B cell (primary cell): ENCODE data around the gene CAPN5. TPM values are rescaled to one million over a fixed set of nuclear protein-coding genes. Genes with fewer than 3 reads are reported as not detected.

Source experiments
- ATAC-seq: fragments of 200-7000 bp; cut with Tn5 transposase; one replicate; pipeline ENCODE4 v1.10.0; 2021; ENCODE audit warnings: low read depth, mild to moderate bottlenecking, moderate number of reproducible peaks, moderate library complexity
- CTCF ChIA-PET: fragments of 350-600 bp; sonication (Branson Sonifier 250); formaldehyde crosslinking; loops from one replicate; lab custom pipeline; 2021; ENCODE audit warnings: antibody characterized with exemption, inconsistent platforms; lab: Charles Lee
- POLR2A ChIA-PET: fragments of 350-600 bp; sonication (Branson Sonifier 250); formaldehyde crosslinking; loops from one replicate; lab custom pipeline; 2021; ENCODE audit warnings: antibody characterized with exemption; lab: Charles Lee
- DNase-seq: peaks from one replicate; pipeline ENCODE4 v3.0.0; 2013
- H2AFZ ChIP-seq: 2 replicates; pipeline ENCODE4 v1.6.1; 2012; ENCODE audit warnings: mild to moderate bottlenecking, low read depth, low read length; ENCODE audit not compliant: insufficient read depth, poor library complexity, severe bottlenecking
- H3K27ac ChIP-seq, 2 donors: 1 replicate in 1 of 2; 2 replicates in 1 of 2; pipeline ENCODE4 v1.5.1; 2012 to 2013; ENCODE audit warnings: low read length in 2 of 2, mild to moderate bottlenecking in 2 of 2, moderate library complexity in 1 of 2
- H3K27me3 ChIP-seq, 4 experiments: fragments of 200-600 bp in 1 of 4; sonication (generic) in 1 of 4; replicated peaks in 1 of 4; 1 replicate in 2 of 4; 2 replicates in 2 of 4; pipeline versions ENCODE4 v1.6.1 to v1.7.0; 2013 to 2016; ENCODE audit warnings: low read length in 3 of 4, mild to moderate bottlenecking in 2 of 4, mixed read lengths in 1 of 4, moderate library complexity in 1 of 4; ENCODE audit not compliant: insufficient read depth in 4 of 4, control insufficient read depth in 3 of 4; ENCODE audit errors: control extremely low read depth in 1 of 4
- H3K36me3 ChIP-seq, 2 experiments: replicated peaks in 1 of 2; 1 replicate in 1 of 2; 2 replicates in 1 of 2; pipeline versions ENCODE4 v1.6.1 to v1.7.1; 2013; ENCODE audit warnings: low read length in 1 of 2; ENCODE audit not compliant: insufficient read depth in 2 of 2, control insufficient read depth in 1 of 2; ENCODE audit errors: control extremely low read depth in 1 of 2, extremely low read depth in 1 of 2
- H3K4me1 ChIP-seq, 2 donors: fragments of 200-600 bp in 1 of 2; sonication (generic) in 1 of 2; 1 replicate in 1 of 2; 2 replicates in 1 of 2; pipeline versions ENCODE4 v1.5.1 to v1.6.1; 2013 to 2017; ENCODE audit warnings: low read length in 2 of 2; ENCODE audit not compliant: control insufficient read depth in 2 of 2, insufficient read depth in 2 of 2
- H3K4me2 ChIP-seq: replicated peaks from 2 replicates; pipeline ENCODE3; 2012; ENCODE audit warnings: mild to moderate bottlenecking, low read depth, low read length; ENCODE audit not compliant: poor library complexity, severe bottlenecking
- H3K4me3 ChIP-seq, 5 experiments: fragments of 200-600 bp in 1 of 5; sonication (generic) in 1 of 5; 1 replicate in 3 of 5; 2 replicates in 2 of 5; pipeline versions ENCODE4 v1.5.1 to v1.7.0; 2011 to 2016; ENCODE audit warnings: low read length in 4 of 5, mild to moderate bottlenecking in 4 of 5, low read depth in 2 of 5, control low read depth in 1 of 5, moderate library complexity in 1 of 5; ENCODE audit not compliant: insufficient read depth in 1 of 5; ENCODE audit errors: control extremely low read depth in 1 of 5, extremely low read depth in 1 of 5
- H3K79me2 ChIP-seq: fragments of 200-600 bp; sonication (generic); one replicate; pipeline ENCODE4 v1.6.0; 2016; ENCODE audit warnings: low read length; ENCODE audit not compliant: control insufficient read depth, insufficient read depth
- H3K9ac ChIP-seq: fragments of 200-600 bp; sonication (generic); 2 replicates; pipeline ENCODE4 v1.6.1; 2017; ENCODE audit warnings: mild to moderate bottlenecking, low read length, moderate library complexity
- H3K9me3 ChIP-seq, 3 donors: one replicate each; pipeline versions ENCODE4 v1.6.1 to v1.7.1; 2013; ENCODE audit warnings: low read length in 2 of 3; ENCODE audit not compliant: control insufficient read depth in 2 of 3, insufficient read depth in 1 of 3; ENCODE audit errors: control extremely low read depth in 1 of 3
- H4K20me1 ChIP-seq: 2 replicates; pipeline ENCODE4 v1.6.0; 2012; ENCODE audit warnings: mild to moderate bottlenecking, low read length; ENCODE audit not compliant: insufficient read depth, control insufficient read depth, poor library complexity, severe bottlenecking
- H3K27ac Mint-ChIP-seq: one replicate; pipeline ENCODE4 v1.8.0; 2021; ENCODE audit warnings: mixed read lengths
- H3K27me3 Mint-ChIP-seq: one replicate; pipeline ENCODE4 v1.8.0; 2021; ENCODE audit warnings: mixed read lengths
- H3K4me1 Mint-ChIP-seq: one replicate; pipeline ENCODE4 v1.8.0; 2021; ENCODE audit warnings: mixed read lengths
- H3K4me3 Mint-ChIP-seq: one replicate; pipeline ENCODE4 v1.8.0; 2021; ENCODE audit warnings: mixed read lengths
- H3K9me3 Mint-ChIP-seq: one replicate; pipeline ENCODE4 v1.8.0; 2022; ENCODE audit warnings: mixed read lengths; ENCODE audit not compliant: insufficient read depth
- EZH2 ChIP-seq: IDR thresholded peaks from 2 replicates; pipeline ENCODE4 v1.6.1; 2012; ENCODE audit warnings: borderline replicate concordance, low read depth, mild to moderate bottlenecking, moderate library complexity, low read length; ENCODE audit not compliant: insufficient read depth, poor library complexity, severe bottlenecking
- WGBS: methylation state at CpG from one replicate; pipeline ENCODE4 v1.1.5; 2013; ENCODE audit warnings: missing lambda C conversion rate; ENCODE audit not compliant: insufficient coverage; 5-methylcytosine and 5-hydroxymethylcytosine counted together
- intact Hi-C: fragments of 100-400 bp; cut with micrococcal nuclease; formaldehyde crosslinking; loops from one replicate; pipeline ENCODE4 v1.10.0; 2022
- polyA plus RNA-seq: library from polyadenylated mRNA; depleted of rRNA; stranded (reverse); fragments of >200 nt; gene quantifications from 2 replicates; pipeline ENCODE4 v1.2.3, GENCODE V29; 2012
- total RNA-seq, 2 donors: library from RNA; stranded (reverse); fragments of 120-200 nt in 1 of 2; gene quantifications; 1 replicate in 1 of 2; 2 replicates in 1 of 2; pipeline versions ENCODE4 v1.2.3 to v1.2.4, GENCODE V29; 2013 to 2022
- TF ChIP-seq, protein P1 (sequence below): fragments of 200-600 bp; IDR thresholded peaks from one replicate; pipeline ENCODE4 v1.8.0; 2022; ENCODE audit warnings: antibody characterized with exemption, mild to moderate bottlenecking

Gene CAPN5
- total and polyA plus RNA-seq, 2 donors (not counting 1 experiment from before 2014, with no cell fraction given) = 0.74 to 0.78 TPM

DNA sequence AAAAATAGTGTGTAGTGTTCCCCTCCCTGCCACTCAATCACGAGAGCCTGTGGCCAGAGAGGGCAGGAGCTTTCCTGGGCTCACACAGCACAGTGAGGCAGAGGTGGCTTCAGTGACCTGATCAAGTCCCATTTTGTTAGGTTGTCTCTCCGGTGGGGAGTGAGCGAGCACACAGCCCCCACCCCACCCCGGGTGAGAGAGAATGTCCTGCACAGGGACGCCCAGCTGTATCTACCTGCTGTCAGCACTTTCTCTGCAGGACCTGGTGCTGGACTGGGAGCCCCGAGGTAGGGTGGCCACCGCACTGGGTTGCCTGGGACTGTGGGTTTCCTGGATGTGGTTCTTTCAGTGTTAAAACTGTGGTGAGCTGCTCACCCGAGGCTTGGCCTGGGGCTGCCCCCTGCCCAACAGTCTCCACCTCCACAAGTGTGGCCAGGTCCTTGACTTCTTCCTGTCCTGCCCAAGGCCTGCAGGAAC, 6.1 kb downstream of the CAPN5 start:
- WGBS = 68% methylated on average over 7 of the region's 8 CpGs
- ChIA-PET POLR2A (no interaction called here), CTCF (no interaction called here)
- H4K20me1 ChIP-seq = no peaks in the 10 kb centered on the region
- H2AFZ ChIP-seq = no peak overlapping the region
- ATAC-seq = no peak
- Mint-ChIP-seq H3K4me1 (peaks cover 5% of the 10 kb centered on the region), H3K27ac (no peak overlapping the region), H3K27me3 (peaks cover 7% of the 10 kb centered on the region), H3K9me3 (no peaks in the 10 kb centered on the region), H3K4me3 (no peak overlapping the region)
- H3K9me3 ChIP-seq = no peaks in the 10 kb centered on the region
- intact Hi-C loops = no loop called here
- H3K4me1 ChIP-seq = peaks cover 0 to 6% of the 10 kb centered on the region in 2 donors
- no peak overlapping the region for H3K4me3 ChIP-seq
- no peak for DNase-seq
- H3K36me3 ChIP-seq = no peaks in the 10 kb centered on the region
- H3K79me2 ChIP-seq = no peaks in the 10 kb centered on the region
- no peak overlapping the region for H3K9ac ChIP-seq
- no peak overlapping the region for H3K4me2 ChIP-seq
- no peaks in the 10 kb centered on the region for H3K27me3 ChIP-seq
- TF ChIP-seq, protein P1, sequence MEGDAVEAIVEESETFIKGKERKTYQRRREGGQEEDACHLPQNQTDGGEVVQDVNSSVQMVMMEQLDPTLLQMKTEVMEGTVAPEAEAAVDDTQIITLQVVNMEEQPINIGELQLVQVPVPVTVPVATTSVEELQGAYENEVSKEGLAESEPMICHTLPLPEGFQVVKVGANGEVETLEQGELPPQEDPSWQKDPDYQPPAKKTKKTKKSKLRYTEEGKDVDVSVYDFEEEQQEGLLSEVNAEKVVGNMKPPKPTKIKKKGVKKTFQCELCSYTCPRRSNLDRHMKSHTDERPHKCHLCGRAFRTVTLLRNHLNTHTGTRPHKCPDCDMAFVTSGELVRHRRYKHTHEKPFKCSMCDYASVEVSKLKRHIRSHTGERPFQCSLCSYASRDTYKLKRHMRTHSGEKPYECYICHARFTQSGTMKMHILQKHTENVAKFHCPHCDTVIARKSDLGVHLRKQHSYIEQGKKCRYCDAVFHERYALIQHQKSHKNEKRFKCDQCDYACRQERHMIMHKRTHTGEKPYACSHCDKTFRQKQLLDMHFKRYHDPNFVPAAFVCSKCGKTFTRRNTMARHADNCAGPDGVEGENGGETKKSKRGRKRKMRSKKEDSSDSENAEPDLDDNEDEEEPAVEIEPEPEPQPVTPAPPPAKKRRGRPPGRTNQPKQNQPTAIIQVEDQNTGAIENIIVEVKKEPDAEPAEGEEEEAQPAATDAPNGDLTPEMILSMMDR = no peak
- no peak for TF ChIP-seq EZH2
- no peak overlapping the region for H3K27ac ChIP-seq

DNA sequence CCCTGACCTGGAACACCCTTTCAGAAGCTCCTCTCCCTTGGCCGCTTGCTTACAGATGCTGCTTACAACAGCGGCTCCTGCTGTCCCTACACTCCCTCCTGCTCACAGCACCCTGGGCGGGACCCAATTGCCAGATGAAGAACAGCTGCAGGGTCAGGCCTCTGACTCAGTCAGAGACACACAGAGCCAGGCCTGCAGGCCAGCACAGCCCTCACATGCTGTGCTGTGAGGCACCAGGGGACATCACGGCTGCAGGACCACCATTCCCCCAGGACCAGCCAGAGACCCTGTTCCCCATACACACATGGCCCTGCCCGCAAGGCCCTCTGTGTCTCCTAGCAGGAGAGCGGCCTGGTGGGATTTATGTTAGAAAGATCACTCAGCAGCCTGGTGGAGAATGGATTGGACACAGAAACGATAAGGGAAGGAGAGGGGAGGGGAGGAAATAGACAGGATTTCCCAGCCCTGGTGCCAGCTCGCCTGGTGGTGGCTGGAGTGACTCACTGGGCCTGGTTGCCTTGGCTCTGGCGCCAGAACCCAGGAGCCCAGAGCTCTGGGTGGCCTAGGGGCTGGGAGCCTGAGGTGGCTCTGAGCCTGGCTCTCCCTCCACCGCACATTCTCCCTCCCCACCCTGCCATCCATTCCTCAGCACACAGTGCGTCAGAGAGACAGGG, 6.7 kb downstream of the CAPN5 start:
- ChIA-PET CTCF (no interaction called here), POLR2A (no interaction called here)
- Histone ChIP-seq H3K4me1 (peaks cover 0 to 6% of the 10 kb centered on the region in 2 donors), H3K36me3 (no peaks in the 10 kb centered on the region), H3K9ac (no peak overlapping the region), H2AFZ (no peak overlapping the region), H3K27ac (no peak overlapping the region), H3K4me2 (no peak overlapping the region), H3K9me3 (no peaks in the 10 kb centered on the region), H4K20me1 (no peaks in the 10 kb centered on the region), H3K79me2 (no peaks in the 10 kb centered on the region), H3K27me3 (no peaks in the 10 kb centered on the region), H3K4me3 (no peak overlapping the region)
- Mint-ChIP-seq H3K4me3 (no peak overlapping the region), H3K27me3 (peaks cover 4% of the 10 kb centered on the region), H3K4me1 (peaks cover 5% of the 10 kb centered on the region), H3K27ac (no peak overlapping the region), H3K9me3 (peaks cover 2% of the 10 kb centered on the region)
- ATAC-seq (no peak), DNase-seq (no peak)
- intact Hi-C loops = no loop called here
- 88% methylated on average over 8 of the region's 11 CpGs for WGBS
- TF ChIP-seq, protein P1 = no peak
- TF ChIP-seq EZH2 = no peak
